ENCODE data around the gene TMEM86B. TPM values are rescaled to one million over a fixed set of nuclear protein-coding genes. Genes with fewer than 3 reads are reported as not detected.

TMEM86B gene
- total RNA-seq, 1 donor from 2014 or later: 0.72 TPM

Small RNA genes within 50 kb of the gene (small RNA-seq; reads per million reads assigned to genes)
- gene MIR6802 (ENCODE audit: low replicate concordance) (not detected), gene MIR6803 (ENCODE audit: low replicate concordance) (not detected), gene MIR6804 (ENCODE audit: low replicate concordance) (not detected)

Other genes starting within 250 kb of the TMEM86B start
- gene GP6, start 190.5 kb downstream of the TMEM86B start, total RNA-seq: 0.21 TPM
- 36.2 TPM for gene RDH13, start 165.6 kb downstream of the TMEM86B start, total RNA-seq
- gene EPS8L1, start 152.9 kb downstream of the TMEM86B start, total RNA-seq: 76.8 TPM
- gene PPP1R12C, start 111.1 kb downstream of the TMEM86B start, total RNA-seq: 48.4 TPM
- gene TNNT1, start 79.6 kb downstream of the TMEM86B start, total RNA-seq: 338 TPM
- 1.7 TPM for gene TNNI3, start 71.0 kb downstream of the TMEM86B start, total RNA-seq
- 0.51 TPM for gene DNAAF3, start 62.1 kb downstream of the TMEM86B start, total RNA-seq
- not detected for gene SYT5, start 48.5 kb downstream of the TMEM86B start, total RNA-seq
- 3.9 TPM for gene PTPRH, start 19.3 kb downstream of the TMEM86B start, total RNA-seq
- gene PPP6R1, start 30.3 kb upstream of the TMEM86B start, total RNA-seq: 33.4 TPM
- 27.5 TPM for gene HSPBP1, start 51.3 kb upstream of the TMEM86B start, total RNA-seq
- 5.0 TPM for gene BRSK1, start 55.2 kb upstream of the TMEM86B start, total RNA-seq
- not detected for gene TMEM150B, start 96.6 kb upstream of the TMEM86B start, total RNA-seq
- gene KMT5C, start 111.1 kb upstream of the TMEM86B start, total RNA-seq: 13.3 TPM
- gene COX6B2, start 126.0 kb upstream of the TMEM86B start, total RNA-seq: 0.72 TPM
- gene GARIN5B, start 134.5 kb upstream of the TMEM86B start, total RNA-seq: not detected
- gene IL11, start 141.7 kb upstream of the TMEM86B start, total RNA-seq: not detected
- gene TMEM190, start 148.1 kb upstream of the TMEM86B start, total RNA-seq: not detected
- gene TMEM238, start 155.5 kb upstream of the TMEM86B start, total RNA-seq: 4.2 TPM
- 453 TPM for gene RPL28, start 157.2 kb upstream of the TMEM86B start, total RNA-seq
- 20.7 TPM for gene UBE2S, start 179.0 kb upstream of the TMEM86B start, total RNA-seq
- gene SHISA7, start 214.5 kb upstream of the TMEM86B start, total RNA-seq: not detected
- gene ISOC2, start 232.9 kb upstream of the TMEM86B start, total RNA-seq: 39.3 TPM
- not detected for gene C19orf85, start 236.0 kb upstream of the TMEM86B start, total RNA-seq
- 4.4 TPM for gene ZNF628, start 247.9 kb upstream of the TMEM86B start, total RNA-seq

Data from tongue (tissue), 2 donors.